HFF-Myc (cell line): ENCODE measurements around the gene MPV17.
A peak's percentile ranks its signal among the peaks of the same experiment; 100 is the strongest.
"Not testable (repeated sequence)": the region's sequence is repeated elsewhere in the genome, so short reads cannot be mapped to it uniquely, and the experiment has no call there.

ENCODE experiments used
- DNase-seq: peaks from one replicate; pipeline ENCODE4 v3.0.0-alpha.2; 2011; ENCODE audit warnings: low read depth; ENCODE audit errors: extremely low read depth
- H3K4me3 ChIP-seq: replicated peaks from 2 replicates; pipeline ENCODE4 v1.5.1; 2011; ENCODE audit warnings: low read depth, mild to moderate bottlenecking, control low read depth, low read length
- CTCF ChIP-seq: IDR thresholded peaks from 2 replicates; pipeline ENCODE4 v1.5.1; 2012; ENCODE audit warnings: mild to moderate bottlenecking, low read depth, low read length, control low read depth; ENCODE audit errors: missing control alignments

The MPV17 gene

DNA sequence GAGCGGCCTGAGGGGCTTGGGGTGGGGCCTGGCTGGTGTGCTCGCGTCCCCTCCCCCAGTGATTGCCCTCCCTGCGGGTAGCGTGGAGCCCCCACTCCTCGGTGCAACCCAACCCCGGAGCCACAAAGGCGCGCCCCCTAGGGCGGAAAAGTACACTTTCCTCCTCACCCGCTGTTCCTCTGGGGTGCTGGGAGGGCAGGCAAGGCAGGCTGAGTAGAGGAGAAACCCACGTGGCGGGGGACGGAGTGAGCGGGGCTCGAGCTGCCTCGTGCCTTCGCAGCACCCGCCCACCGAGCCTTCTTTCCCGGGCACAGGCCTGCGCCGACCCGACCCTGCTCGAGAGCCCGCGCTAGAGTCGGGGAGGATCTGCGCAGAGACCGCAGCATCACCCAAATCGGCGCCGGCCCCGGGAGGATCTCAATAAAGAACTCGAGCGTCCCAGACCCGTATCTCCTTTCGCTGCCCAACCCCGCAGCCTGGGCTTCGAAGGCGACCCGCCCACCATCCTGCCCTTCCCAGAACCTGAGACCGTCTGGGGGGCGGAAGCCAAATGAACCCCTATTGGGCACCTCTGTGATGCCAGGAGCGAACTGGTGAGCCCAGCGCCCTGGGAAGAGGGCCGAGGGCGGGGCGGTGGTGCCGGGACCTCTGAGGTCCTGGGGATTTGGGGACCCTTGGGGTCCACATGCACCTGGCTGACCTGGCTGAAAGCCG is 16.2 kb downstream of the MPV17 start:
- no peak overlapping the region for H3K4me3 ChIP-seq
- no peak for DNase-seq
- peak; percentile 12 for TF ChIP-seq CTCF

DNA sequence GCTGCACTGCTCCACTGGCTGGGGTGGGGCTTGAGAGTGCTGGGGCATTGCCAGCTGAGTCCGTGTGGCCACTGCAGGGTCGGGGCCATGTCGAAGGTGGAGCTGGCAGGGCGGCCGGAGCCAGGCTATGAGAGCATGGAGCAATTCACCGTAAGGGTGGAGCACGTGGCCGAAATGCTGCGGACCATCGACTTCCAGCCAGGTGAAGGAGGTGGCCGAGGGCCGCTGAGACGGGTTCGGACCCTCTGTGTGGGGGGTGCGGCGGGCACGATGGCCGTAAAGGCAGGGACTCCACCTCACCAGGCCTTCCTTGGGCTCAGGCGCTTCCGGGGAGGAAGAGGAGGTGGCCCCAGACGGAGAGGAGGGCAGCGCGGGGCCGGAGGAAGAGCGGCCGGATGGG is 16.8 kb downstream of the MPV17 start:
- no peak overlapping the region for H3K4me3 ChIP-seq
- DNase-seq = no peak
- TF ChIP-seq CTCF = no peak

GRCh38 chr2:27305516-27305915 is 17.4 kb downstream of the MPV17 start:
- no peak for TF ChIP-seq CTCF
- no peak overlapping the region for H3K4me3 ChIP-seq
- no peak for DNase-seq

GRCh38 chr2:27304488-27305240 is 18.2 kb downstream of the MPV17 start:
- no peak for DNase-seq
- no peak overlapping the region for H3K4me3 ChIP-seq
- TF ChIP-seq CTCF = no peak

DNA sequence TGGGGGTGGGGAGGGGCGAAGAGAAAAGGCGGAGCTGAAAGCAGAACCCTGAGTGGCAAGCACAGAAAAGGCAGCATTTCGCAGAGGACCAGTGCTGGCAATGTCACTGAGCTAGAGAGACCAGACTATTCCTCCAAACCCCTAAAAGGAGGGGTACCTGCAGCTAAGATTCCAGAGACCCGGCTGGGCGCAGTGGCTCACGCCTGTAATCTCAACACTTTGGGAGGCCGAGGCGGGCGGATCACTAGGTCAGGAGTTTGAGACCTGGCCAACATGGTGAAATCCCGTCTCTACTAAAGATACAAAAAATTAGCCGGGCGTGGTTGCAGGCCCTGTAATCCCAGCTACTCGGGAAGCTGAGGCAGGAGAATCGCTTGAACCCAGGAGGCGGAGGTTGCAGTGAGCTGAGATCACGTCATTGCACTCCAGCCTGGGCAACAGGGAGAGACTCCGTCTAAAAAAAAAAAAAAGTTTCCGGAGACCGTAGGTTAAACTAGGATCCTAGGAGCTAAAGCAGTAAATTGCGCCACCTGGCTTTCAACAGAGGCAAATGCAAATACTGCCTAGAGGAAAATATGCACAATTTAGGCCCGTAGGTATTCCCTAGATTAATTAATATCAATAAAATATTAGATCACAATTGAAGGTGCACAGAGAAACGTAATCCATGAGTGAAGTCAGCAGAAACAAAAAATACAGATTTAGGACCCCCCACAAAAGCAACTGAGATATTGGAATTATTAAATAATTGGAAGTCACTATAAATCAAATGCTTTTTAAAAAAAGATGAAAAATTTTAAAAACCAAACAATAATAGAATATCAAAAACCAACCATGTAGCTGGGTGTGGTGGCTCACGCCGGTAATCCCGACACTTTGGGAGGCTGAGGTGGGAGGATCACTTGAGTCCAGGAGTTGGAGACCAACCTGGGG is 19.5 kb downstream of the MPV17 start:
- no peak overlapping the region for H3K4me3 ChIP-seq
- peak; percentile 82 for TF ChIP-seq CTCF
- peak; percentile 56 for DNase-seq

DNA sequence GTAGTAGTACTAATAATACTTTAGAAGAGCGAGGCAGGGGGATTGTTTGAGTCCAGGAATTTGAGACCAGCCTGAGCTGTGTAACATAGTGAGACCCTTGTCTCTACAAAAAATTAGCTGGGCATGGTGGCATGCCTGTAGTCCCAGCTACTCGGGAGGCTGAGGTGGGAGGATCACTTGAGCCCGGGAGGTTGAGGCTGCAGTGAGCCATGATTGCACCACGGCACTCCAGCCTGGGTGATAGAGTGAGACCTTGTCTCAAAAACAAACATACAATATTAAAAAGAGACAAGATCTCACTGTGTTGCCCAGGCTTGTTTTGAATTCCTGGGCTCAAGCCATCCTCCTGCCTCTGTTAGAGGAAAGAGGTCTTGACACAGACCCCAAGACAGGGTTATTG is 22.3 kb downstream of the MPV17 start:
- H3K4me3 ChIP-seq, DNase-seq: not testable (repeated sequence)
